Measurements from ENCODE around the gene ABHD16B. TPM values are rescaled to one million over a fixed set of nuclear protein-coding genes. Genes with fewer than 3 reads are reported as not detected.

The ABHD16B gene
- total and polyA plus RNA-seq, 2 of the 13 experiments (the other 11 are each of a cell fraction or from before 2014, with no cell fraction given), result not detected

- TF ChIP-seq NFAT5 (CRISPR knock-in tag; IDR thresholded peaks at IDR 0.05) (peak; percentile 82; the same call in 1 of the 2 replicates), MED1 (CRISPR knock-in tag; IDR thresholded peaks at IDR 0.05) (peak; percentile 59), ZNF251 (CRISPR knock-in tag; IDR thresholded peaks at IDR 0.05) (no peak), FOSL1 (CRISPR knock-in tag; IDR thresholded peaks at IDR 0.05; ENCODE audit: borderline replicate concordance) (no peak), HOMEZ (CRISPR knock-in tag; IDR thresholded peaks at IDR 0.05; ENCODE audit: low read depth) (peak; percentile 57; the same call in 1 of the 2 replicates), ADNP (CRISPR knock-in tag; IDR thresholded peaks at IDR 0.05) (no peak), ZNF609 (CRISPR knock-in tag; IDR thresholded peaks at IDR 0.05; ENCODE audit: borderline replicate concordance) (peak; percentile 14; the same call in 1 of the 2 replicates), YEATS4 (CRISPR knock-in tag; IDR thresholded peaks at IDR 0.05; ENCODE audit: borderline replicate concordance) (peak; percentile 60; the same call in 1 of the 2 replicates), ZNF260 (CRISPR knock-in tag; IDR thresholded peaks at IDR 0.05; ENCODE audit: borderline replicate concordance, low read depth) (peak; percentile 73; the same call in 1 of the 2 replicates), ZNF710 (CRISPR knock-in tag; IDR thresholded peaks at IDR 0.05; ENCODE audit: borderline replicate concordance) (0 out of 2 replicates have a peak, but pooled peaks have one; percentile 35), GRHL1 (CRISPR knock-in tag; conservative IDR thresholded peaks at IDR 0.05) (no peak)
Observed at GRCh38 chr20:63858393-63859165, 2.7 kb upstream of the ABHD16B start (continued).

Measured in HepG2 (cell line).